NCI-H146 treated with DMSO at 0.1 percent for 48 hours (cell line): ENCODE measurements around the gene LMNTD2.

Experiments
- DNase-seq: peaks from one replicate; lab custom pipeline; 2025; ENCODE audit not compliant: unreplicated experiment; lab: John Stamatoyannopoulos, UW

The LMNTD2 gene

DNA sequence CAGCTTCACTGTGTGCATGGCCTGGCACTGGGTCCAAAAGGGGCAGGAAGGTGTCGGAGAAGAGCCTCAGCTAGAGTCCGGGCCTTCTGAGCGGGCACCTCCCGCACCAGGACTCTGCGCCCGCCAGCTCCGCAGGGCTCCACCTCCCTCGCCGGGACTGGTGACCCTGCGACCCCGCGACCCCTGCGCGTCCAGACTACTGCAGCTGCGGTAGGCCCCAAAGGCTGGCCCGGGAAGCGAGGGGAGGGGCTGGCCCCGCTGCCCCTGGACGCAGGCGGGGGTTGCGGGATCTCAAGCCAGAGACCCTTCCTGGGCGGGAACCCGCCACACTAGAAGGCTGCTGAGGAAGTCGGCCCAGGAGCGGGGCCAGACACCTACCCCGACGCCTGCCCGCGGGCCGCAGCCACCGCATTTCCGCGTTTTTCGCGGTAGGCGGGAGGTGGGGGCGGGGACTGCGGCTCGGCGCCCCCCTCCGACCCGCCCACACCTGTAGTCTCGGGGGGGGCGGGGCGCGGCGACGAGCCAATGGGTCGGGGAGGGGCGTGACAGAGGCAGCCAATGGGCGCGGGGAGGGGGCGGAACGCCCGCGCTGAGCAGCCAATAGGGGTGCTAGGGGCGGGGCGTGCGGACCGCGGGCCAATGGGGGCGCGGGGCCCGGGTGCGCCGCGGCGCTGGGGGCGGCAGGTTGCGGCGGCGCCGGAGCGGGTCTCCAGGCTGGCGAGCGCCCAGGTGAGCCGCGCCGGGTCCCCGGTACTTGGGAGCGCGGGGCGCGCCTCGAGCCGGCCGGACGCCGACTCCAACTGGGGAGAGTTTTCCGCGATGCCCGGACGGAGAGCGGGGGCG, at the start of gene LMNTD2, which contains the start of gene RASSF7:
Gene LMNTD2 (minus strand): TSS at position 434 of the 843 bp plus-strand sequence. CDS start 22 bp downstream, at position 412.
Gene RASSF7 (plus strand): TSS at position 666 of the 843 bp plus-strand sequence. CDS start 799 bp downstream, outside the sequence.
- peak; percentile 78 for DNase-seq

DNA sequence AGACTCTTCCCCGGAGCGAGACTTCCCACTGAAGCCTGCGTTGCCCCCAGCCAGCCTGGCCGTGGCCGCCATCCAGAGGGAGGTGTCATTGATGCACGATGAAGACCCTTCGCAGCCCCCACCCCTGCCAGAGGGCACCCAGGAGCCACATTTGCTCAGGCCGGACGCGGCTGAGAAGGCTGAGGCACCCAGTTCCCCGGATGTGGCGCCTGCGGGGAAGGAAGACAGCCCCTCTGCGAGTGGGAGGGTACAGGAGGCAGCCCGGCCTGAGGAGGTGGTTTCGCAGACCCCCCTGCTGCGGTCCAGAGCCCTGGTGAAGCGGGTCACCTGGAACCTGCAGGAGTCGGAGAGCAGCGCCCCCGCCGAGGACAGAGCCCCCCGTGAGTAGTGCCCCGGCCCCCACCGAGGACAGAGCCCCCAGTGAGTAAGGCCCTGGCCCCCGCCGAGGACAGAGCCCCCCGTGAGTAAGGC, 48.8 kb upstream of the LMNTD2 start:
- DNase-seq, result no peak

DNA sequence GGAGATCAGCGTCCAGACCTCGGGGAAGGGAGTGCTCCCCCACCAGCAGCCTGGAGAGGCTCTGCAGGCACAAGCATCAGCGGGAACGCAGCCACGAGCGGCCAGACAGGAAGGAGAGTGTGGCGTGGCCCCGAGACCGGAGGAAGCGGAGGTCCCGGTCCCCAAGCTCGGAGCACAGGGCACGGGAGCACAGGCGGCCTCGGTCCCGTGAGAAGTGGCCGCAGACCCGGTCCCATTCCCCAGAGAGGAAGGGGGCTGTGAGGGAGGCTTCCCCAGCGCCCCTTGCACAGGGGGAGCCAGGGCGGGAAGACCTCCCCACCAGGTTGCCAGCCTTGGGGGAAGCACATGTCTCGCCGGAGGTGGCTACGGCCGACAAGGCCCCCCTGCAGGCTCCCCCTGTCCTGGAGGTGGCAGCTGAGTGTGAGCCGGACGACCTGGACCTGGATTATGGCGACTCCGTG, 48.3 kb upstream of the LMNTD2 start:
- no peak for DNase-seq

DNA sequence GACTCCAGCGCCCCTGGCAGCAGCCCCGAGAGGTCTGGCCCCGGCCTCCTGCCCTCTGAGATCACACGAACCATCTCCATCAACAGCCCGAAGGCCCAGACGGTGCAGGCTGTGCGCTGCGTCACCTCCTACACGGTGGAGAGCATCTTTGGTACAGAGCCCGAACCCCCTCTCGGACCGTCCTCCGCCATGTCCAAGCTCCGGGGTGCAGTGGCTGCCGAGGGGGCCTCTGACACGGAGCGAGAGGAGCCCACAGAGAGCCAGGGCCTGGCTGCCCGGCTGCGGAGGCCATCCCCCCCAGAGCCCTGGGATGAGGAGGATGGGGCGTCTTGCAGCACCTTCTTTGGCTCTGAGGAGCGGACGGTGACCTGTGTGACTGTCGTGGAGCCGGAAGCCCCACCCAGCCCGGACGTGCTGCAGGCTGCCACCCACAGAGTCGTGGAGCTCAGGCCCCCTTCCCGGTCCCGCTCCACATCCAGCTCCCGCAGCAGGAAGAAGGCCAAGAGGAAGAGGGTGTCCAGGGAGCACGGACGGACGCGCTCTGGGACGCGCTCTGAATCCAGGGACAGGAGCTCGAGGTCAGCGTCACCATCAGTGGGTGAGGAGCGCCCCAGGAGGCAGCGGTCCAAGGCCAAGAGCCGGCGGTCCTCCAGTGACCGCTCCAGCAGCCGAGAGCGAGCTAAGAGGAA, 47.6 kb upstream of the LMNTD2 start:
- no peak for DNase-seq

- DNase-seq, result no peak
These were observed 46.7 kb upstream of the LMNTD2 start for GRCh38 chr11:607020-607780.

- no peak for DNase-seq
These were observed 45.7 kb upstream of the LMNTD2 start for GRCh38 chr11:606245-606644.

DNA sequence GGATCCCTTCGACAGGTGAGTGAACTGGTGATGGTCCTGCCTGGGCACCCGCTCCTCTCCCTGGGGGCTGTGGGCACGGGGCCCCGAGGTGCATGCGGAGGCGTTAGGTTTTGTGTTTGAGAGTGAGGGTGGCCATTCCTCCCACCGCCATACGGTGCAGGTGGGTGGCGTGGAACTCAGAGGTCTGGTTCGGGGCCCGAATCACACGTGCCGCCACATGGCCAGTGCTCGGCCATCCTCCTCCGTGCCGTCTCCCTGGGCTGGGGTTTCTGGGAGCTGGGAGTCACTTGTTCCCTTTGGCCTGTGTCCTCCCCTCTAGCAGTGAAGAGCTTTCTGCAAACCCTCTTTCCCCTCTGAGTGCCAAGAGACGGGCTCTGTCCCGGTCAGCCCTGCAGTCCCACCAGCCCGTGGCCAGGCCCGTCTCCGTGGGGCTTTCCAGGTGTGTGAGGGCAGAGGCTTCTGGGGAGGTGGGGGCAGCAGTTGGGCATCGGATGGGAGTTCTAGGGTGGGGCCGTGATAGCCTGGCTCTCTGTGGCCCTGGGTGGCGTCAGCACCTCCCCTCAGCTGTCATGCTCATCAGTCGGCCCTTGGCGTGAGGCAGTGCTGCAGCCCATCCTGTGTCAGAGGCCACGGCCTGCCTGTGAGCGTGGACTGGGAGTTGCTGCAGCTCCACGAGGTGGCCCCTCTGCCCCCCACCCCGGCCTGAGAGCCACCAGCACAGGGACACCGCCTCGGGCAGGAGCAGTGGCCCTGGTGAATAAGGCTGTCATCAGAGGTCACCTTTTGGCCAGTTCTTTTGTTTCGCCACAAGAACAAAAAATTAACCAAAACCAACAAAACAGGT, 45.0 kb upstream of the LMNTD2 start:
- DNase-seq, result no peak

- no peak for DNase-seq
These were observed 42.6 kb upstream of the LMNTD2 start for GRCh38 chr11:603154-603553.

DNA sequence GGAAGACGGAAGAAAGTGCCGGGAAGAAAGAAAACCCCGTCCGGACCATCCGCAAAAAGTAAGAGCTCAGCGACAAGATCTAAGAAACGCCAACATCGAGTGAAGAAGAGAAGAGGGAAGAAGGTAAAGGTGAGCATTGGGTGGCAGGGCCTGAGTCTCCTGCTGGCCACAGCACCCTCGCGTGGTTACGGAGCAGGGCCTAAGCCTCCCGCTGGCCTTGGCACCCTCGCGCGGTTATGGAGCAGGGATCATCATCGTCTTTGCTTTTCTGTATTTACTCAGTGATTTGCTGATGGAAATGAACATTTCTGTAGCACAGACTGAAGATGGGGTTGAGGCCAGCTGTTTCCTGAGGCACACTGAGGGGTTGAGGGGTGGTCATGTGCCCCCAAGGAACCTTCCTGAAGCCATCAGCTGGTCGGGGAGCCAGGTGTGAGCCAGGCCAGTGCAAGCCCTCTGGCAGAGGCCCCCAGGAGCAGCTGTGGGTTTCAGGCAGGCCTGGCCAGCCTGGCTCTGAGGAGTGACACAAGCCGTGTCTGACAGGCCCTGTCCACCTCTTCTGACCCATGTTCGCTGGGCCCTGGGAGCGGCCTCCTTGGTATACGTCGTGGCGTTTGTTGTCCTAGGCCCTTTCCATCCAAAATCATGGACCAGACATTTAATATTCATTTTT, 41.2 kb upstream of the LMNTD2 start:
- no peak for DNase-seq

- DNase-seq, result no peak
These were observed 37.6 kb upstream of the LMNTD2 start for GRCh38 chr11:598005-598680.

DNA sequence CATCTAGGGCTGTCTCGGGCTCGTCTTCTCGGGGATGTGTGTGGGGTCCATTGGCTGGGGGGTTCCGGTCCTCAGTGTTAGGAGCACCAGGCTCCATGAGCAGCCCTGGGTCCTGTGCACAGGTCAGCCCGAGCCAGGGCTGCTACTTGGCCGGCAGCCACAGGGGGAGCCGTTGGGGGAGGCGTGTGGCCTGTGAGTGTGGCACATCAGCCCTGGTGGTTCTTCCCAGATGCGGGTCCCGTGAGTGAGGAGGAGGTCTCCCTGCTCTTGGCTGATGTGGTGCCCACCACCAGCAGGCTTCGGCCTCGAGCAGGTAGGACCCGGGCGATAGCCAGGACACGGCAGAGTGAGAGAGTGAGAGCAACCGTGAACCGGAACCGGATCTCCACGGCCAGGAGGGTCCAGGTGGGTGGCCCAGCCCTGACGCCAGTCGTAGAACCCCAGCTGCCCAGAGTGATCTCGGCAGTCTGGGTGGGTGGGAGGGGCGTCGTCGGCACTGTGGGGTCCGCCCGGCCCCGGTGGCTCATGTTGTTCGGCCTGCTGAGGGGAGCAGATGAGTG, 36.7 kb upstream of the LMNTD2 start:
- no peak for DNase-seq

GRCh38 chr11:596374-596773, 35.8 kb upstream of the LMNTD2 start:
- DNase-seq, result no peak

DNA sequence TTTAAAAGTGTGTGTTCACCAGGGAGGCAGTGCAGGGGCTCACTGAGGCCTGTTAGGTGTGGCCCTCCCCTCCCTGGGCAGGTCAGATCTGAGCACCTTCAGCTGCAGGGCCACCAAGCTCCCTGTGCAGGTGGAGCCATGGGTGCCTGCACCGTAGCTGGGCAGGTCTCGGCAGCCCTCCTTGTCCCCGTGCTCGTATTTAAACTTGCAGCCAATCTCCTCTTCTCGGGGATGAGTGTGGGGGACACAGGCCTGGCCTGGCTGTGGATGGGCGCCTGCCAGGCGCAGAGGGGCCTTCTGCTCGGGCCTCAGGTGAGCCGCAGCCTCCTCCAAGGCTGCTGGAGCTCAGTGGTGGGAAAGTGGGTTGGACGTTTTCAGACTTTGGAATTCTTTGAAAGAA, 34.9 kb upstream of the LMNTD2 start:
- DNase-seq, result no peak

GRCh38 chr11:593347-593746, 32.8 kb upstream of the LMNTD2 start:
- DNase-seq, result no peak

DNA sequence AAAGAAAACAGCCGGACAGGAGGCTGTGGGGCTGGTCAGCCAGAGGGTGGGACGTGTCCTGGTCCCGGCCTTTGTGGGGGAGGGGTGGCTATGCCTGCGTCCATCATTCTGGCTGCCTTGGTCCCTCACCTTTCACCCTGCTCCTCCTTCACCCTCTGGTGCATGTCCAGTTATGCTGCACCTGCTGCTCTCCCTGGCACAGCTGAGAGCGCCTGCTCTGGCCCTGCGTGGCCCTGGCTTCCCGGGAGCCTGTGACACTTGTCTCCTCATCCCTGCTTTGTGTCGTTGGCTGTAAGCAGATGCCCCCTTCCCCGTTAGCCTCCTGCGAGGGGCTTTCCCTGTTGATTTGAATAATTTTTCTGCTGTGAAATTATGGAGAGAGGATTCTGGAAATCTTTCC, 32.4 kb upstream of the LMNTD2 start:
- DNase-seq, result no peak

- no peak for DNase-seq
These were observed 32.0 kb upstream of the LMNTD2 start for GRCh38 chr11:592501-592900.

DNA sequence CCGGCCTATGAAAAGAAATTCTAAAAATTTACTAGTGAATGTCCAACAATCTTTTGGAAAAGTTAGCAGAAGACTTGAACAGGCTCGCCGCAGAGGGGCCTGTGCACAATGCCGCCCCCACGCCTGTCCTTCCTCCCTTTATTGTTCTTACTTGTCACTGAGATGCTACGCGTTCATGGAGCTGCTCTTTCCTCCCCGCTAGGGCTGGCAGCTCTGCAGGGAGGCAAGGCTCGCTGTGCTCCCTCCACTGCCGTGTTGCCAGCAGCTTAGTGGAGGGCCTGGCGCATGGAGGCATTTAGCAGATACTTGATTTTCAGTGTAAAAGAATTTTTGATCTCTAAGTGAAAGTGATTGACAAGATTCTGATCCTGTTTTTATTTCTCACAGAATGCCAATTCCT, 30.5 kb upstream of the LMNTD2 start:
- no peak for DNase-seq

- DNase-seq, result no peak
These were observed 29.3 kb upstream of the LMNTD2 start for GRCh38 chr11:589798-590197.

DNA sequence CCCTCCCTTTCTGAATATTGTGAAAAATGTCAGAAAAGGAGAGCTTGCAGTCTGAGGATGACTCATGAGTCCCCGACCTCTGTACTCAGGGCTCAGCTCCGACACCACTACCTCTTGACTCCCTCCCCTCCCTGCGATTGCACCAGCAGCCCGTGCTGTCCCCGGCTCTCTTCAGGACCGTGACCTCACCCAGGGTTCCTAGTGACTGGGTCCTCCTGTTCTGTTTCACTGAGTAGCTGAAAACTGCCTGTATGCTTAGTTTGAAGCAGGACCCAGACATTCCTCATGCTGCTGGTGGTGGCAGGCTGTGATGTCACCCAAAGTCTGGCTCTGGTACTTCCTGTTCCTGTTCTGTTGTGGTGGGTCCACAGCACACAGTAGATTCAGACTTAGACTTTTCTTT, 27.4 kb upstream of the LMNTD2 start:
- DNase-seq, result no peak
